Measurements from ENCODE around the gene CMSS1.

CMSS1 gene

GRCh38 chr3:99875929-99876841 lies 58.5 kb downstream of the CMSS1 start (continued):
- TF ChIP-seq, protein P1, sequence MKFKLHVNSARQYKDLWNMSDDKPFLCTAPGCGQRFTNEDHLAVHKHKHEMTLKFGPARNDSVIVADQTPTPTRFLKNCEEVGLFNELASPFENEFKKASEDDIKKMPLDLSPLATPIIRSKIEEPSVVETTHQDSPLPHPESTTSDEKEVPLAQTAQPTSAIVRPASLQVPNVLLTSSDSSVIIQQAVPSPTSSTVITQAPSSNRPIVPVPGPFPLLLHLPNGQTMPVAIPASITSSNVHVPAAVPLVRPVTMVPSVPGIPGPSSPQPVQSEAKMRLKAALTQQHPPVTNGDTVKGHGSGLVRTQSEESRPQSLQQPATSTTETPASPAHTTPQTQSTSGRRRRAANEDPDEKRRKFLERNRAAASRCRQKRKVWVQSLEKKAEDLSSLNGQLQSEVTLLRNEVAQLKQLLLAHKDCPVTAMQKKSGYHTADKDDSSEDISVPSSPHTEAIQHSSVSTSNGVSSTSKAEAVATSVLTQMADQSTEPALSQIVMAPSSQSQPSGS (tag by site-specific recombination; IDR thresholded peaks at IDR 0.05; ENCODE audit: low read depth) = peak; percentile 60; the same call in 1 of the 2 replicates

- peaks cover 1% of the 10 kb centered on the region; the same call in 1 of the 2 replicates for H3K4me1 ChIP-seq (ENCODE audit: control insufficient read depth, insufficient read depth, low read length)
- ChIA-PET POLR2A (no interaction called here), CTCF (no interaction called here)
- no peak overlapping the region for H3K4me3 ChIP-seq (ENCODE audit: low read depth, low read length)
- TF ChIP-seq ZNF202 (tag by site-specific recombination; IDR thresholded peaks at IDR 0.05; ENCODE audit: borderline replicate concordance) = no peak
- TF ChIP-seq ZNF121 (tag by site-specific recombination; IDR thresholded peaks at IDR 0.05) = no peak
- no peak for TF ChIP-seq ZNF423 (tag by site-specific recombination; IDR thresholded peaks at IDR 0.05)
- TF ChIP-seq, protein P2, sequence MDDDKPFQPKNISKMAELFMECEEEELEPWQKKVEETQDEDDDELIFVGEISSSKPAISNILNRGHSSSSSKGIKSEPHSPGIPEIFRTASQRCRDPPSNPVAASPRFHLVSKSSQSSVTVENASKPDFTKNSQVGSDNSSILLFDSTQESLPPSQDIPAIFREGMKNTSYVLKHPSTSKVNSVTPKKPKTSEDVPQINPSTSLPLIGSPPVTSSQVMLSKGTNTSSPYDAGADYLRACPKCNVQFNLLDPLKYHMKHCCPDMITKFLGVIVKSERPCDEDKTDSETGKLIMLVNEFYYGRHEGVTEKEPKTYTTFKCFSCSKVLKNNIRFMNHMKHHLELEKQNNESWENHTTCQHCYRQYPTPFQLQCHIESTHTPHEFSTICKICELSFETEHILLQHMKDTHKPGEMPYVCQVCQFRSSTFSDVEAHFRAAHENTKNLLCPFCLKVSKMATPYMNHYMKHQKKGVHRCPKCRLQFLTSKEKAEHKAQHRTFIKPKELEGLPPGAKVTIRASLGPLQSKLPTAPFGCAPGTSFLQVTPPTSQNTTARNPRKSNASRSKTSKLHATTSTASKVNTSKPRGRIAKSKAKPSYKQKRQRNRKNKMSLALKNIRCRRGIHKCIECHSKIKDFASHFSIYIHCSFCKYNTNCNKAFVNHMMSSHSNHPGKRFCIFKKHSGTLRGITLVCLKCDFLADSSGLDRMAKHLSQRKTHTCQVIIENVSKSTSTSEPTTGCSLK (tag by site-specific recombination; IDR thresholded peaks at IDR 0.05) = no peak
- TF ChIP-seq ZNF785 (tag by site-specific recombination; IDR thresholded peaks at IDR 0.05) = no peak
- TF ChIP-seq ZBTB48 (tag by site-specific recombination; IDR thresholded peaks at IDR 0.05) = no peak
- H3K27ac ChIP-seq (ENCODE audit: extremely low read depth, low read depth, low read length) = no peak overlapping the region
- H3K9me3 ChIP-seq (ENCODE audit: control insufficient read depth, insufficient read depth, low read depth, low read length) = no peaks in the 10 kb centered on the region
- H3K36me3 ChIP-seq (ENCODE audit: control insufficient read depth in 2 of 2, insufficient read depth in 1 of 2, low read length in 2 of 2) = no peaks in the 10 kb centered on the region
Observed at GRCh38 chr3:99877031-99877579, 59.4 kb downstream of the CMSS1 start.

DNA sequence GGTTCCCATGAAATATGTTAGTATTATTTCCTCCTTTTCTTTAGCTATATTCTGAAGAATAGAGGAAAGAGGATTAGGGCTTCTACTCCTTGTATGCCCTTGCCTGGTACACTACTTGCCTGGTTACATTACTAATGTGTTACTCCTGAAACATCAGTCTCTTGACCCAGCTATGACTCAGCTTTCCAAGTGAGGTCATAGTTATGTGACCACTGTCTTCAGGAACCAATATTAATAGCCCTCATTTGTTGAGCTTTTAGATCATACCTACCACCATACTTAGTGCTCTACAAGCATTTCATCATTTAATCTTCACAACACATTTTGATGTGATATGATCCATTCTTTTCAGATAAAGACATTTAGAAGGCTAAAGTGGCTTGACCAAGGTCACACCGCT lies 60.3 kb downstream of the CMSS1 start:
- Histone ChIP-seq H3K4me1 (ENCODE audit: control insufficient read depth, insufficient read depth, low read length) (no peaks in the 10 kb centered on the region), H3K36me3 (ENCODE audit: control insufficient read depth in 2 of 2, insufficient read depth in 1 of 2, low read length in 2 of 2) (no peaks in the 10 kb centered on the region)
- CTCF ChIA-PET = interaction anchor here (0.6 to 1.0 kb wide), 2 partner anchors 10 to 28 kb away, joined by 3 read pairs; no protein-coding TSS in a partner anchor
- 0 out of 2 replicates have a peak, but pooled peaks have one; percentile 45 for TF ChIP-seq ZEB2 (tag by site-specific recombination; IDR thresholded peaks at IDR 0.05)
- TF ChIP-seq, protein P2 (tag by site-specific recombination; IDR thresholded peaks at IDR 0.05) = no peak
- TF ChIP-seq SCRT2 (tag by site-specific recombination; IDR thresholded peaks at IDR 0.05) = peak; percentile 44; the same call in 1 of the 2 replicates
- peak; percentile 90 for TF ChIP-seq ZNF629 (tag by site-specific recombination; IDR thresholded peaks at IDR 0.05)
- no peak for TF ChIP-seq ZNF544 (tag by site-specific recombination; IDR thresholded peaks at IDR 0.05)
- TF ChIP-seq ZNF692 (tag by site-specific recombination; IDR thresholded peaks at IDR 0.05) = peak; percentile 41; the same call in 1 of the 2 replicates
- TF ChIP-seq ZNF660 (tag by site-specific recombination; IDR thresholded peaks at IDR 0.05) = peak; percentile 24; the same call in 1 of the 2 replicates
- TF ChIP-seq, protein P1 (tag by site-specific recombination; IDR thresholded peaks at IDR 0.05; ENCODE audit: low read depth) = peak; percentile 67; the same call in 1 of the 2 replicates
- peak; percentile 67 for TF ChIP-seq ZNF366 (tag by site-specific recombination; conservative IDR thresholded peaks at IDR 0.05)
- TF ChIP-seq ZNF37A (tag by site-specific recombination; IDR thresholded peaks at IDR 0.05) = no peak
- peak; percentile 62 for TF ChIP-seq HIC1 (tag by site-specific recombination; IDR thresholded peaks at IDR 0.05)
- TF ChIP-seq ZBTB21 (tag by site-specific recombination; IDR thresholded peaks at IDR 0.05) = peak; percentile 81

More for the DNA sequence above, 60.3 kb downstream of the CMSS1 start:
- H3K27ac ChIP-seq (ENCODE audit: extremely low read depth, low read depth, low read length) = no peak overlapping the region
- POLR2A ChIA-PET = no interaction called here
- H3K9me3 ChIP-seq (ENCODE audit: control insufficient read depth, insufficient read depth, low read depth, low read length) = no peaks in the 10 kb centered on the region
- H3K4me3 ChIP-seq (ENCODE audit: low read depth, low read length) = no peak overlapping the region
